ENCODE results near the gene STARD3NL.
"Not testable (repeated sequence)": the region's sequence is repeated elsewhere in the genome, so short reads cannot be mapped to it uniquely, and the experiment has no call there.

GRCh38 chr7:38270405-38270804, 92.4 kb downstream of the STARD3NL start:
- not testable (repeated sequence) for TF ChIP-seq CTCF (conservative IDR thresholded peaks at IDR 0.05; ENCODE audit: low read depth, low read length); EZH2phosphoT487 (IDR thresholded peaks at IDR 0.05; ENCODE audit: borderline replicate concordance, low read length); EZH2 (IDR thresholded peaks at IDR 0.05; ENCODE audit: low read length, unreplicated experiment)
